NB4 (cell line): Measurements from ENCODE around the gene GRAMD2B.

Experiments
- DNase-seq: peaks from one replicate; pipeline ENCODE4 v3.0.0; 2010; ENCODE audit warnings: low read depth
- H3K4me3 ChIP-seq: one replicate; pipeline ENCODE4 v1.5.1; 2011; ENCODE audit warnings: mild to moderate bottlenecking, low read depth, low read length, moderate library complexity
- MYC ChIP-seq: IDR thresholded peaks from 2 replicates; pipeline ENCODE4 v1.6.1; 2011; ENCODE audit warnings: low read depth, low read length
- POLR2A ChIP-seq: IDR thresholded peaks from 2 replicates; pipeline ENCODE4 v1.6.1; 2011; ENCODE audit warnings: mild to moderate bottlenecking; ENCODE audit not compliant: insufficient read length; ENCODE audit errors: extremely low read depth
- TF ChIP-seq, protein P1 (sequence below): IDR thresholded peaks from one replicate; pipeline ENCODE4 v1.5.1; 2012; ENCODE audit warnings: low read depth, low read length
- TF ChIP-seq, protein P2 (sequence below): IDR thresholded peaks from 2 replicates; pipeline ENCODE4 v1.6.1; 2011; ENCODE audit warnings: low read depth, low read length

Gene GRAMD2B

DNA sequence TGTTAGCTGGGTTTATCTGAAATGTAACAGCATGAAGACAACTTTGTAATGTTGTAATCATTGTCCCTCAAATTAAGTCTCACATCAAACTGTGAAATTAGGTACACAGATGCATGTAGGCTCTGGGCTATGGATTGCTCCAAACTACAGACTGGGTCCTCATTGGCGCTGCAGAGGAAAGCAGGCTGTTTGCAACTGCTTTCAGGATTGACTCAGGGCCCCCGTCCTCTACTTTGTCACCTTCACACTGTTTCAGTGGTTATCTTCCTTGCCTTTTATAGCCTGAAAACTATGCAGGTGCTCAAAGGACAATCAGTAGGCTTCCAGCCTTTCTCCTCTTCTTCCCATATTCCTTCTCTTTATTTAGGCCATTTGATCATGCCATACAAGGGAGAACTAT is 18.0 kb downstream of the GRAMD2B start:
- TF ChIP-seq POLR2A (no peak), MYC (no peak)
- TF ChIP-seq, protein P1, sequence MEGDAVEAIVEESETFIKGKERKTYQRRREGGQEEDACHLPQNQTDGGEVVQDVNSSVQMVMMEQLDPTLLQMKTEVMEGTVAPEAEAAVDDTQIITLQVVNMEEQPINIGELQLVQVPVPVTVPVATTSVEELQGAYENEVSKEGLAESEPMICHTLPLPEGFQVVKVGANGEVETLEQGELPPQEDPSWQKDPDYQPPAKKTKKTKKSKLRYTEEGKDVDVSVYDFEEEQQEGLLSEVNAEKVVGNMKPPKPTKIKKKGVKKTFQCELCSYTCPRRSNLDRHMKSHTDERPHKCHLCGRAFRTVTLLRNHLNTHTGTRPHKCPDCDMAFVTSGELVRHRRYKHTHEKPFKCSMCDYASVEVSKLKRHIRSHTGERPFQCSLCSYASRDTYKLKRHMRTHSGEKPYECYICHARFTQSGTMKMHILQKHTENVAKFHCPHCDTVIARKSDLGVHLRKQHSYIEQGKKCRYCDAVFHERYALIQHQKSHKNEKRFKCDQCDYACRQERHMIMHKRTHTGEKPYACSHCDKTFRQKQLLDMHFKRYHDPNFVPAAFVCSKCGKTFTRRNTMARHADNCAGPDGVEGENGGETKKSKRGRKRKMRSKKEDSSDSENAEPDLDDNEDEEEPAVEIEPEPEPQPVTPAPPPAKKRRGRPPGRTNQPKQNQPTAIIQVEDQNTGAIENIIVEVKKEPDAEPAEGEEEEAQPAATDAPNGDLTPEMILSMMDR: no peak
- TF ChIP-seq, protein P2, sequence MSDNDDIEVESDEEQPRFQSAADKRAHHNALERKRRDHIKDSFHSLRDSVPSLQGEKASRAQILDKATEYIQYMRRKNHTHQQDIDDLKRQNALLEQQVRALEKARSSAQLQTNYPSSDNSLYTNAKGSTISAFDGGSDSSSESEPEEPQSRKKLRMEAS: no peak
- no peak overlapping the region for H3K4me3 ChIP-seq
- DNase-seq: no peak

DNA sequence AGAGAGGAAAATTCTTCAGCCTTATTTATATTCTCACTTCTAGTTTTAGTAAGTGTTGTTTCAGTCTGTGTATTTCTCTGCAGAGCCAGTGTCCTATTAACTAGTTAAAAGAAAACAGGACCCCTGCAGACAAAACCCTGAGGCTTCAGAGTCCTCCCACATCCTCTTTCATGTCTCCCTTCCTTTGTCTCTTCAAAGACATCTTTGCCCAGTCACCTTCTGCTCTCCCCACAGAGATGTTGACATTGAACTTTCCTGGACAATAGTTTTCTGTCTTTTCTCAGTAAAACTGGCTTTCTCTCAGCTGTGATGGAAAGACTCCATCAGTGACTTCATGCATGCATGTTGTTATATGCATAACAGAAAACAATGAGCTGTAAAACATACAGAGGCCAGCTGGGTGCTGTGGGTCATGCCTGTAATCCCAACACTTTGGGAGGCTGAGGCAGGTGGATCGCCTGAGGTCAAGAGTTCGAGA is 20.2 kb downstream of the GRAMD2B start:
- DNase-seq: no peak
- TF ChIP-seq POLR2A (no peak), MYC (no peak)
- TF ChIP-seq, protein P1: no peak
- TF ChIP-seq, protein P2: no peak

DNA sequence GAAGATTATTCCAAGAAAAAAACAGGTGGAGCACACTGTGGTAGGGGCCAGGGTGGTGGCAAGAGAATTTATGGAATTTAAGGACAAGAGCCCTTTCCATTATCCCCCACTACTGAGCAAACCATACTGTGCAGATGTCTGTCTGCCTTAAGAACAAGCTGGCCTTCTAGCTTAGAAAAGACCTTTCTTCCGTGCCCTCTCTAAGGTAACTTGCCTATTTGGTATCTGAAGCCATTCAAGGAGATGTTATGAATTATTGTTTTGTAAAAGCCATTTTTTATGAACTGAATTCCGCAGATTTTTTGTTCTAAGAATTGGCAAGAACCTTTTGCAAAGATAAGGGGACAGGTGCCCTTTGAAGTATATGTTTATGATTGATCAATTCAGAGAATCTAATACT is 20.9 kb downstream of the GRAMD2B start:
- H3K4me3 ChIP-seq: no peak overlapping the region
- no peak for DNase-seq
- TF ChIP-seq MYC (no peak), POLR2A (no peak)
- TF ChIP-seq, protein P1: no peak
- TF ChIP-seq, protein P2: no peak

More for the DNA sequence above, 20.2 kb downstream of the GRAMD2B start:
- H3K4me3 ChIP-seq: no peak overlapping the region

DNA sequence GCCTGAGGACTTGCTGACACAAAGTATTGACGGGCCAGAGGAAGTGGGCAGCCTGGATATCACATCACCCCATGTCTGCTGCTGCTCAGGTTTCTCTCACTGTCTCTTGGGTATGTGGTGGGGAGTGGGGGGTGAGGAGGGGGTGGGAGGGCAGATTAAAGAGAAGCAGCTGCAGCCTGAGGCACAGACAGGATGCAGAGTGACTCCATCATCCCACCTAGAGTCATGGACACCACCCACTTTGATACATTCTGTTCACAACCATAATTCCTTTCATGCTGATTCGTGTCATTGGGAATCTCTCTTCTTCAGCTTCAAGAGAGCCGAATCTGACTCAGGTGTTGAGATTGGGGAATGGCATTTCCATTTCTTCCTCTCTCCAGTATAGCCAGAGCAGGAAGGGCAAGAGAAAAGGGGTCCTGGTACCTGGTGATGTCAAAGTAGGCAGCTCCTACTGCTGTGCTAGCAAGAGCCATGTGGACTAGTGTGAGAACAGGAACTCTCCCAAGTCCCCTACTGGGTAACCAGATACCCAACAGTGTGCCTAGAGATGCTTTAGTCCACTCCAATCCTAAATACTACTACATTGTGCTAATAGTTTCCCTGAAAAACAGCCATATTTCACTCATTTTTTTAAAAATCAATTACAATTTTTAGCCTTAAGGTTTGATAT is 22.4 kb downstream of the GRAMD2B start:
- TF ChIP-seq POLR2A: no peak
- TF ChIP-seq MYC: no peak
- TF ChIP-seq, protein P1: no peak
- TF ChIP-seq, protein P2: no peak
- no peak overlapping the region for H3K4me3 ChIP-seq
- no peak for DNase-seq

DNA sequence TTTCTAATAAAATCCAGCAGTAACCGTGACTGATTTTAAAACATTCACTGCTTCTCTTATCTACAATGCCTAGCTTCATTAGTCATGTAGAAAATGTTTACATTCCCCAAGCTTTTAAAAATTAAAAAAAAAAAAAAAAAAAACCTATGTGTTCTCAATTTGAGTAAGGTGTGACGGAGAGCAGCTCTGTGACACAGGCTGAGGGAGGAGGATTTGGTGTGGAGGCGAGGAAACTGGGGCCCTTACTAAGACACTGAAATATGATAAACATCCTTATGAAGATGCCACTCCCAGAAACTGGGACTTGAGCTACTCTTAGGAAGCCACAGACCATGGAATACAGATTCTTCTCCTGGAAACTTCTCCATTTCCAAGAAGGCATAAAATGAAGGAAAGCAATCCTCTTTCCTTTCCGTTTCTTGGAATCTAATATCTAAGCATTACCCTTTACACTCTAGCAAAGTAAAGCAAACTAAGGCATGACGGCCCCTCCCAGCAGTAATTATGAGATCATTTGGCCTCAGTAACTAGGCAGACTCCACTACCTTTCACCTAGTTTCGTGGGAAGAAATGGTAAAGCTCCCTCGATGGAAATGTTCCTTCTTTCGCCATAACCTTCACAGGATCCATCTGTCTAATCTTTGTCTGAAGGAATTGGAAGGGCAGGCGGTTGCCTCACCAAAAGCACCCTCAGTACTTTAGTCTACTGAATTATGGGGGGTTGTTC is 23.5 kb downstream of the GRAMD2B start:
- TF ChIP-seq MYC (no peak), POLR2A (no peak)
- TF ChIP-seq, protein P1: no peak
- TF ChIP-seq, protein P2: no peak
- no peak overlapping the region for H3K4me3 ChIP-seq
- DNase-seq: no peak
